Activated CD4-positive, alpha-beta T cell treated with anti-CD3 and anti-CD28 coated beads for 48 hours (primary cell): ENCODE data around the gene SPDYC.

Source experiments
- DNase-seq: peaks from one replicate; pipeline ENCODE4 v3.0.0-alpha.2; 2020

SPDYC gene

GRCh38 chr11:65208785-65209710 lies 39.0 kb downstream of the SPDYC start:
- no peak for DNase-seq

GRCh38 chr11:65209711-65210360 lies 39.8 kb downstream of the SPDYC start:
- DNase-seq = no peak

- DNase-seq = no peak
These were observed 40.3 kb downstream of the SPDYC start for GRCh38 chr11:65210361-65210731.

- DNase-seq = no peak
These were observed 40.7 kb downstream of the SPDYC start for GRCh38 chr11:65210748-65211147.

- no peak for DNase-seq
These were observed 41.5 kb downstream of the SPDYC start for GRCh38 chr11:65211293-65212105.

GRCh38 chr11:65212226-65212801 lies 42.3 kb downstream of the SPDYC start:
- no peak for DNase-seq

GRCh38 chr11:65213322-65214211 lies 43.5 kb downstream of the SPDYC start:
- no peak for DNase-seq

- no peak for DNase-seq
These were observed 44.3 kb downstream of the SPDYC start for GRCh38 chr11:65214212-65214845.

GRCh38 chr11:65215441-65216076 lies 45.5 kb downstream of the SPDYC start:
- peak; percentile 64 for DNase-seq

GRCh38 chr11:65216830-65217229 lies 46.8 kb downstream of the SPDYC start:
- DNase-seq = no peak

- no peak for DNase-seq
These were observed 47.7 kb downstream of the SPDYC start for GRCh38 chr11:65217441-65218423.

GRCh38 chr11:65218446-65218845 lies 48.4 kb downstream of the SPDYC start:
- DNase-seq = no peak

GRCh38 chr11:65219930-65220213 lies 49.8 kb downstream of the SPDYC start:
- no peak for DNase-seq

- DNase-seq = no peak
These were observed 51.0 kb downstream of the SPDYC start for GRCh38 chr11:65221026-65221425.
